ENCODE measurements around the gene MYRF. TPM values are rescaled to one million over a fixed set of nuclear protein-coding genes. Genes with fewer than 3 reads are reported as not detected.

Gene MYRF
- total RNA-seq, 1 donor from 2014 or later, result 0.78 TPM

DNA sequence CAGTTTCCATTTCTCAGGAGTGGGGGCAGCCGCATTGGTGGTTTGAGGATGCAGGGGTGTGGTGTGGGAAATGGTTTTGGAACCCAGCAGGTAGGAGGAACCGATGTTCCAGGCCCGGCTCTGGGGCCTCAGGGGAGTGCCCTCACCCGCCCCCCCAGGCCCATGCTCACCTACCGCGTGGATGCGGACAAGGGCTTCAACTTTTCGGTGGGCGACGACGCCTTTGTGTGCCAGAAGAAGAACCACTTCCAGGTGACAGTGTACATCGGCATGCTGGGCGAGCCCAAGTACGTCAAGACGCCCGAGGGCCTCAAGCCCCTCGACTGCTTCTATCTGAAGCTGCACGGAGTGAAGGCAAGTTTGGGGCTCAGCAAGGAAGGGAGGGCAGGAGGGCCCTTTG, 21.4 kb downstream of the MYRF start:
- Mint-ChIP-seq H3K4me1 (peaks cover 14% of the 10 kb centered on the region), H3K36me3 (ENCODE audit: low read depth) (no peaks in the 10 kb centered on the region), H3K9me3 (no peaks in the 10 kb centered on the region), H3K4me3 (no peak overlapping the region), H3K27me3 (peaks cover 5% of the 10 kb centered on the region), H3K27ac (no peak overlapping the region)
- TF ChIP-seq, protein P1, sequence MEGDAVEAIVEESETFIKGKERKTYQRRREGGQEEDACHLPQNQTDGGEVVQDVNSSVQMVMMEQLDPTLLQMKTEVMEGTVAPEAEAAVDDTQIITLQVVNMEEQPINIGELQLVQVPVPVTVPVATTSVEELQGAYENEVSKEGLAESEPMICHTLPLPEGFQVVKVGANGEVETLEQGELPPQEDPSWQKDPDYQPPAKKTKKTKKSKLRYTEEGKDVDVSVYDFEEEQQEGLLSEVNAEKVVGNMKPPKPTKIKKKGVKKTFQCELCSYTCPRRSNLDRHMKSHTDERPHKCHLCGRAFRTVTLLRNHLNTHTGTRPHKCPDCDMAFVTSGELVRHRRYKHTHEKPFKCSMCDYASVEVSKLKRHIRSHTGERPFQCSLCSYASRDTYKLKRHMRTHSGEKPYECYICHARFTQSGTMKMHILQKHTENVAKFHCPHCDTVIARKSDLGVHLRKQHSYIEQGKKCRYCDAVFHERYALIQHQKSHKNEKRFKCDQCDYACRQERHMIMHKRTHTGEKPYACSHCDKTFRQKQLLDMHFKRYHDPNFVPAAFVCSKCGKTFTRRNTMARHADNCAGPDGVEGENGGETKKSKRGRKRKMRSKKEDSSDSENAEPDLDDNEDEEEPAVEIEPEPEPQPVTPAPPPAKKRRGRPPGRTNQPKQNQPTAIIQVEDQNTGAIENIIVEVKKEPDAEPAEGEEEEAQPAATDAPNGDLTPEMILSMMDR (IDR thresholded peaks at IDR 0.05), result no peak
- DNase-seq (no peak), ATAC-seq (ENCODE audit: low read depth) (no peak)
- intact Hi-C loops (cut with micrococcal nuclease), result no loop called here
- CTCF ChIA-PET, result no interaction called here
- POLR2A ChIA-PET, result no interaction called here

- no peak for ATAC-seq (ENCODE audit: low read depth)
- Mint-ChIP-seq H3K4me1 (peaks cover 14% of the 10 kb centered on the region), H3K27me3 (peaks cover 5% of the 10 kb centered on the region), H3K9me3 (no peaks in the 10 kb centered on the region), H3K36me3 (ENCODE audit: low read depth) (no peaks in the 10 kb centered on the region), H3K4me3 (no peak overlapping the region), H3K27ac (no peak overlapping the region)
- ChIA-PET CTCF (no interaction called here), POLR2A (no interaction called here)
- TF ChIP-seq, protein P1 (IDR thresholded peaks at IDR 0.05), result no peak
- intact Hi-C loops (cut with micrococcal nuclease), result no loop called here
- no peak for DNase-seq
These were observed 22.0 kb downstream of the MYRF start for GRCh38 chr11:61774411-61774810.

DNA sequence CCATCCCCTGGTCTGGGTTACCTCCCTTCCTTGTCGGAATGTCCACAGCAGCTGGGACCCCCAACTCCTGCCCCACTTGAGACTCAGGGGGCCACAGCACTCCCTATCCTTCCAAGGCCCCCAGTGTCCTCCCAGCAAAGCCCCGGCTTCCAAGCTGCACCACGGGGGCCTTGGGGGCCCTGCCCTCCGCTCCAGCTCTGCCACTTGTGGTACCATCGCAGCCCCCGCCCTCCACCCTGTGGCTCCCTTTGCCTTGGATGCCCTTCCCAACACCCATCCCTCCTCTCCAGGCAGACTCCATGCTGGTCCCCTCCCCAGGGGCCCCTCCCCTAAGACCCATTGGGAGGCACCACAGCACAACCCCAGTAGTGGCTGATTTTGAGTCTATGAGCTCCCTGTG, 22.7 kb downstream of the MYRF start:
- Mint-ChIP-seq H3K36me3 (ENCODE audit: low read depth) (no peaks in the 10 kb centered on the region), H3K27ac (no peak overlapping the region), H3K4me3 (no peak overlapping the region), H3K4me1 (peaks cover 14% of the 10 kb centered on the region), H3K27me3 (peaks cover 5% of the 10 kb centered on the region), H3K9me3 (no peaks in the 10 kb centered on the region)
- intact Hi-C loops (cut with micrococcal nuclease), result no loop called here
- CTCF ChIA-PET, result no interaction called here
- no peak for DNase-seq
- ATAC-seq (ENCODE audit: low read depth), result no peak
- TF ChIP-seq, protein P1 (IDR thresholded peaks at IDR 0.05), result no peak
- POLR2A ChIA-PET, result no interaction called here

DNA sequence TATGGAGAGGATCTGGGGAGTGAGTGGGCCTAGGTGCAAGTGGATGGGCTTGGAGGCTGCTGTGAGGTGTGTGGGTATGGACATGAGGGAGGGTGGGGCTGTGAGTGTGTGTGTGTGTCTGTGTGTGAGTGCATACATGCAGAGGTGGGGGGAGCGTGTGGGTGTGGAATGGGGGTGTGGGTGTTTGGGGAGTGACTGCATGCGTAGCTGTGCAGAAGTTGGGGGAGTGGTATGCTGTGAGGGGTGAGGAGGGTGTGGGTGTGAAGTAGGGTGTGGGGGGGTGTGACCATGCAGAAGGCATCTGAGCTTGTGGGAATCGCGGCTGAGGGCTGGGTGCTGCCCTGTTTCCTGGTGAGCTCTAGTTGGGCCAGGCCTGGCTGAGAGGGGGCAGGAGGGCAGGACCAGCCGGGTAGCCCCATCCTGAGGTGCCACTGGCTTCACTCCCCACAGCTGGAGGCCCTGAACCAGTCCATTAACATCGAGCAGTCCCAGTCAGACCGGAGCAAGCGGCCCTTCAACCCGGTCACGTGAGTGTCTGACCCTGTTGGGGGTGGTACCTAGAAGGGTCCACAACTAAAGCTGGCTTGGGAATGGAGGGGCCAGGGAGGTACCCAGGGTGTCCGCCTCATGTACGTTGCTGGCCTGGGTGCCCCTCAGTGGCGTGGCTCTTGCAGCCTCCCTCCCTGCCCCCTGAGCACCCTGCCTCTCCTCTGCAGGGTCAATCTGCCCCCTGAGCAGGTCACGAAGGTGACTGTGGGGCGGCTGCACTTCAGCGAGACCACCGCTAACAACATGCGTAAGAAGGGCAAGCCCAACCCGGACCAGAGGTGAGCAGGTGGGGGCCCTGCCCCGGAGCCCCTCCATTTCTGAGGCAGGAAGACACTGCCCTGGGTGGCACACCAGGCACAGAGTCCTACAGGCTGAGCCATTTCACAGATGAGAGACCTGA, 23.4 kb downstream of the MYRF start:
- H3K4me3 Mint-ChIP-seq, result no peak overlapping the region
- H3K4me1 Mint-ChIP-seq, result peaks cover 14% of the 10 kb centered on the region
- POLR2A ChIA-PET, result no interaction called here
- H3K9me3 Mint-ChIP-seq, result no peaks in the 10 kb centered on the region
- H3K27me3 Mint-ChIP-seq, result peaks cover 5% of the 10 kb centered on the region
- H3K36me3 Mint-ChIP-seq (ENCODE audit: low read depth), result no peaks in the 10 kb centered on the region
- H3K27ac Mint-ChIP-seq, result no peak overlapping the region
- intact Hi-C loops (cut with micrococcal nuclease), result loop anchor here (1.0 to 2.0 kb wide), 2 partner anchors 17 to 24 kb away; partner anchors contain the start of genes FEN1, MYRF and TMEM258
- no peak for DNase-seq
- CTCF ChIA-PET, result no interaction called here
- ATAC-seq (ENCODE audit: low read depth), result no peak
- TF ChIP-seq, protein P1 (IDR thresholded peaks at IDR 0.05), result no peak

DNA sequence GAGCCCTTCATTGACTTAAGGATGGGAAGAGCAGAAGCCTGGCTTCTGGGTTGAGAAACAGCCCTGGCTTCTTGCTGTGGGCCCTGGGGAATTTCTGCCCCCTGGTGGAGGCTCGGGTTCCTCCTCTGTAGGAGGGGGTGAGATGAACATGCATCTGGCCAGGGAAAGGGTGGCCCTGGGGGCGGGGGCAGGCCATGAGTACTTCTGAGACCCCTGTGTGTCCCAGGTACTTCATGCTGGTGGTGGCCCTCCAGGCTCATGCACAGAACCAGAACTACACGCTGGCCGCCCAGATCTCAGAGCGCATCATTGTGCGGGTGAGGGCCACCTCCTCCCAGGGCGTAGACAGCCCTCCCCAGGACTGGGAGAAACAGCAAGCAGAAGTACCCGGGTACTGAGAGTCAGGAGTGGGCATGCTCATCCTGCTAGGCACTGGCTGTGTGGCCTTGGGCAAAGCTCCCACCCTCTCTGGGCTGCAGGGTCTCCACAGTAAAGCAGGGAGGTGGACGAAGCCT, 24.2 kb downstream of the MYRF start:
- TF ChIP-seq, protein P1 (IDR thresholded peaks at IDR 0.05), result no peak
- Mint-ChIP-seq H3K4me1 (peaks cover 14% of the 10 kb centered on the region), H3K36me3 (ENCODE audit: low read depth) (no peaks in the 10 kb centered on the region), H3K27ac (no peak overlapping the region), H3K4me3 (peak overlapping the region; percentile 59), H3K9me3 (no peaks in the 10 kb centered on the region), H3K27me3 (peaks cover 5% of the 10 kb centered on the region)
- ChIA-PET POLR2A (no interaction called here), CTCF (no interaction called here)
- intact Hi-C loops (cut with micrococcal nuclease), result loop anchor here (1.0 to 2.0 kb wide), 2 partner anchors 16 to 24 kb away; partner anchors contain the start of genes FEN1, MYRF and TMEM258
- DNase-seq (peak; percentile 50), ATAC-seq (ENCODE audit: low read depth) (peak; percentile 59)
